Endothelial cell (in vitro differentiated cells): ENCODE data around the gene NLGN1. TPM values are rescaled to one million over a fixed set of nuclear protein-coding genes. Genes with fewer than 3 reads are reported as not detected.

Source experiments
- DNase-seq: peaks from one replicate; pipeline ENCODE4 v3.0.0; 2021; ENCODE audit warnings: low spot score
- H3K27ac Mint-ChIP-seq: one replicate; pipeline ENCODE4 v1.8.0; 2021; ENCODE audit warnings: mixed read lengths, inconsistent platforms; ENCODE audit not compliant: unreplicated experiment
- H3K27me3 Mint-ChIP-seq: one replicate; pipeline ENCODE4 v1.8.0; 2021; ENCODE audit warnings: mild to moderate bottlenecking, moderate library complexity, mixed read lengths, inconsistent platforms; ENCODE audit not compliant: unreplicated experiment
- H3K36me3 Mint-ChIP-seq: one replicate; pipeline ENCODE4 v1.8.0; 2021; ENCODE audit warnings: mild to moderate bottlenecking, low read depth, mixed read lengths, inconsistent platforms; ENCODE audit not compliant: unreplicated experiment
- H3K4me1 Mint-ChIP-seq: one replicate; pipeline ENCODE4 v1.8.0; 2021; ENCODE audit warnings: mild to moderate bottlenecking, mixed read lengths, inconsistent platforms; ENCODE audit not compliant: unreplicated experiment
- H3K4me3 Mint-ChIP-seq: one replicate; pipeline ENCODE4 v1.8.0; 2021; ENCODE audit warnings: mild to moderate bottlenecking, mixed read lengths, inconsistent platforms; ENCODE audit not compliant: unreplicated experiment
- H3K9me3 Mint-ChIP-seq: one replicate; pipeline ENCODE4 v1.8.0; 2021; ENCODE audit warnings: mixed read lengths, inconsistent platforms; ENCODE audit not compliant: unreplicated experiment
- CTCF ChIP-seq: fragments of 200-600 bp; sonication (generic); IDR thresholded peaks from one replicate; pipeline ENCODE4 v1.5.0; 2021; ENCODE audit warnings: antibody characterized with exemption; ENCODE audit not compliant: unreplicated experiment
- total RNA-seq: library from RNA; stranded (reverse); fragmentation: NEBNext Ultra II Directional; extraction: Animal tissue kit (Norgen Biotek cat#: 25700); gene quantifications from one replicate; pipeline ENCODE4 v1.2.1, GENCODE V29; 2021; ENCODE audit not compliant: unreplicated experiment

Gene NLGN1
- total RNA-seq, 1 donor from 2014 or later = 27.6 TPM

DNA sequence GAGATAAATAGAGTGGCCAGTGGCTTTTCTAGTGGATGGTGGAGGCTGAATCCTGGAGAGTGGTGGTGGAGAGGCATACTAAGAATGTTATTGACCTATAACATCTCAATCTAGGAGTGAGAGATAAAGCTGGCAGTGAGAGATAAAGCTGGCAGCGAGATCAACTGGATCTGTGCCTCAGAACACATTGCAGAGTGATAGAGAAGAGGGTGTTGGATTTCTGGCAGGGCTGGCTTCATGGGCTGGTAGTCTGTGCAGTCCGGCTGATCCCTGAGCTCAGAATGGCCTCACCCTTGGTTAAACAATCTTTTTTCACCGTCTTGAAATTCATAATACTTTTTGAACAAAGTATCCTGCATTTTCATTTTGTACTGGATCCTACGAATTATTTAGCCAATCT is 221.2 kb downstream of the NLGN1 start:
- Mint-ChIP-seq H3K9me3 (no peaks in the 10 kb centered on the region), H3K36me3 (no peaks in the 10 kb centered on the region), H3K4me1 (no peaks in the 10 kb centered on the region), H3K4me3 (no peak overlapping the region), H3K27ac (no peak overlapping the region), H3K27me3 (peaks cover 2% of the 10 kb centered on the region)
- no peak for TF ChIP-seq CTCF
- DNase-seq = no peak

DNA sequence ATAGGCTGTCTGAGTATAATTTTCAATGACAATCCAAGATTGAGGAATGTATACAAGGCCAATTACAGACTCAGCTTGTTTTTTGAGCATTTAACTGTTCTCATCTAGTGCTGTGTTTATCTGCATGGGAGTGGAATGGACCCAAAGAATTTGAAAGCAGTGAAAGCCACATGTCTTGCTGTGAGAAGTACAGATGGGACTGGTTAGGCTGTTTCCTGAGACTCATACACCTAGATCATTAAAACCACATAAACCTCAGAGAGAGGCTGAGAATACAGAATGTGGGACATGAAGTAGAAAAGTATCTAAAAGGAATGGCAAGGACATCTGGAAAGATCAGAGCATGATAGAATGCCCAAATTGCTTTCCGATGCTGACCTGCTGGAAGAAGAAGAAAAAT is 224.6 kb downstream of the NLGN1 start:
- no peaks in the 10 kb centered on the region for H3K9me3 Mint-ChIP-seq
- H3K4me1 Mint-ChIP-seq = peaks cover 7% of the 10 kb centered on the region
- no peaks in the 10 kb centered on the region for H3K36me3 Mint-ChIP-seq
- H3K27me3 Mint-ChIP-seq = no peaks in the 10 kb centered on the region
- no peak for TF ChIP-seq CTCF
- DNase-seq = no peak
- H3K27ac Mint-ChIP-seq = no peak overlapping the region
- no peak overlapping the region for H3K4me3 Mint-ChIP-seq

DNA sequence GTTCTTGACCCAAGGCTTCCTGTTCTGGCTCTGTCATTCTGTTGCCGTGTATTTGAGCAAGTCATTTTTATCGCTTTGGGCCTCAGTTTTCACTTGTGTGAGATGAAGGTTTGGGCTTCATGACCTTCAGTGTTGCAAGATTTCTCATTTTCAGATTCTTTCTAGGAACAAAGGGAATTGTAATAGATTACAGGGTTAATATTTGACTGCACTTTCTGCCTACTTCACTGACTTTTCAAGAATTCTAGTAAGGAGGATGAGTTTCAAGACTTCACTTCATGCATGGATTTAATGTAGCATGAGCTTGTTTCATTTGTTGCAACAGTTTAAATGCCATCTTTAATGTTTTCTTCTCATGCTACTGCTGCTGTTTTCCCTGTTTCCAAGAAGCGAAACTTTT is 226.5 kb downstream of the NLGN1 start:
- no peaks in the 10 kb centered on the region for H3K9me3 Mint-ChIP-seq
- no peak overlapping the region for H3K27ac Mint-ChIP-seq
- H3K36me3 Mint-ChIP-seq = no peaks in the 10 kb centered on the region
- H3K4me1 Mint-ChIP-seq = peaks cover 15% of the 10 kb centered on the region
- DNase-seq = no peak
- TF ChIP-seq CTCF = no peak
- H3K4me3 Mint-ChIP-seq = no peak overlapping the region
- H3K27me3 Mint-ChIP-seq = no peaks in the 10 kb centered on the region

DNA sequence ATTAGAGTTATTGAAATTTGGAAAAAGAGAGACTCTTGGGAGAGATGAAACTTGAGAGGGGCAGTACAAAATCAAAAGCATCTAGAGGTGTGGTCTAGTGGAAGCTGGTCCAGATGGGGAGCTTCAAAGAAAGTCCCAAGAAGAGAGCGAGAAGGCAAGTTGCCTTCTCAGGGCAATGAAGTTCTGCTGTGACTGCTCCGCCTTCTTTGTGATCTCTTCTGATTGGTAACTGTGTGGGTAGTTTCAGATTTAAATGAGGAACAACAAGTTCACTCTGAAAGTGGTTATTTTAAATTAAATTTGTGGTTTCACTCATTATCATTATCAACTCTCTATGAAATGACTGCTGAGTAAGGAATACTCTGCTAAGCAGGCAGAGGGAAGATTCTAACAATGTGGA is 233.3 kb downstream of the NLGN1 start:
- no peak for DNase-seq
- no peak for TF ChIP-seq CTCF
- Mint-ChIP-seq H3K27ac (no peak overlapping the region), H3K27me3 (no peaks in the 10 kb centered on the region), H3K9me3 (no peaks in the 10 kb centered on the region), H3K36me3 (no peaks in the 10 kb centered on the region), H3K4me3 (no peak overlapping the region), H3K4me1 (peaks cover 28% of the 10 kb centered on the region)

GRCh38 chr3:173632945-173633344 is 235.4 kb downstream of the NLGN1 start:
- Mint-ChIP-seq H3K4me1 (peaks cover 16% of the 10 kb centered on the region), H3K4me3 (no peak overlapping the region), H3K27me3 (no peaks in the 10 kb centered on the region), H3K36me3 (no peaks in the 10 kb centered on the region), H3K9me3 (no peaks in the 10 kb centered on the region), H3K27ac (no peak overlapping the region)
- TF ChIP-seq CTCF = no peak
- DNase-seq = no peak
